Tibial nerve (tissue), 4 donors: Measurements from ENCODE around the gene AURKA. TPM values are rescaled to one million over a fixed set of nuclear protein-coding genes. Genes with fewer than 3 reads are reported as not detected.

Experiments
- DNase-seq, 2 donors: peaks; one replicate each; pipeline ENCODE4 v3.0.0-alpha.2; 2019; ENCODE audit warnings: low spot score in 2 of 2
- H3K27ac ChIP-seq, 4 donors: fragments of 200-600 bp; sonication (generic) in 3 of 4; one replicate each; pipeline ENCODE4 v1.5.1; 2017 to 2019; ENCODE audit warnings: mild to moderate bottlenecking in 1 of 4
- H3K27me3 ChIP-seq, 2 donors: fragments of 200-600 bp; sonication (generic) in 1 of 2; one replicate each; pipeline versions ENCODE4 v1.5.1 to v1.6.0; 2017 to 2019
- H3K36me3 ChIP-seq, 3 donors: fragments of 200-600 bp; sonication (generic); one replicate each; pipeline ENCODE4 v1.5.1; 2018 to 2019
- H3K4me1 ChIP-seq, 4 donors: fragments of 200-600 bp; sonication (generic) in 3 of 4; one replicate each; pipeline ENCODE4 v1.5.1; 2017 to 2019
- H3K4me3 ChIP-seq, 4 donors: fragments of 200-600 bp; sonication (generic) in 3 of 4; one replicate each; pipeline ENCODE4 v1.5.1; 2017 to 2019; ENCODE audit warnings: mild to moderate bottlenecking in 1 of 4, moderate library complexity in 1 of 4
- H3K9me3 ChIP-seq, 4 donors: fragments of 200-600 bp; sonication (generic) in 3 of 4; one replicate each; pipeline ENCODE4 v1.5.1; 2017 to 2019
- CTCF ChIP-seq, 5 experiments: fragments of 200-600 bp in 3 of 5; fragments of 450-650 bp in 2 of 5; sonication (generic) in 3 of 5; IDR thresholded peaks; one replicate each; pipeline ENCODE4 v1.5.1; 2016 to 2019; ENCODE audit warnings: antibody characterized with exemption in 5 of 5, mild to moderate bottlenecking in 3 of 5, moderate library complexity in 2 of 5
- EP300 ChIP-seq, 2 donors: sonication (generic); formaldehyde crosslinking; IDR thresholded peaks; one replicate each; pipeline ENCODE4 v1.6.1; 2017; ENCODE audit warnings: antibody characterized with exemption in 2 of 2, mild to moderate bottlenecking in 1 of 2
- POLR2A ChIP-seq, 2 donors: fragments of 450-650 bp; IDR thresholded peaks; one replicate each; pipeline ENCODE4 v1.6.1; 2017; ENCODE audit warnings: antibody characterized with exemption in 2 of 2, mild to moderate bottlenecking in 2 of 2, moderate library complexity in 2 of 2
- WGBS, 2 donors: methylation state at CpG; one replicate each; pipeline ENCODE4 v1.1.5; 2018; 5-methylcytosine and 5-hydroxymethylcytosine counted together
- total RNA-seq, 4 donors: library from RNA; depleted of rRNA; stranded (reverse); fragments of >200 nt; gene quantifications; one replicate each; pipeline ENCODE4 v1.1.0, GENCODE V29; 2016

Gene AURKA
- total RNA-seq, 4 donors from 2014 or later, result 0.42 to 4.3 (median 1.7) TPM

DNA sequence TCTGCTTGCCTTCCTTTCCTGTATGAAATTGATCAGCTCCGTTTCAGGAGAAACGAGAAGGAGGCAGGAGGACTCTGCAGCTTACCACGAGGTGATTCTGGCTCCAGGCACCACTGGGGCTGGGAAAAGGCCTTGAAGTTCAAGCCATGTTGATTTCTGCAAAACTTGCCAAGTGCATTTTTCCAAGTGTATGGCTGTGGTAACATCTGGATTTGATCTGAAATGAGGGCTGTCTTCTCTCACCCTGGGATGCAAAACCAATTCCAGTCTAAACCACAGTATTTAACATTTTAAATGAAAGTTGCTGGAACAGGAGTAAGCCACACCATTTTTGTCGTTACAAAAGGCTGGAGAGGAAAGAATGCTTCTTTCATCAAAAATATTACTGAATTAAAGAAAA, 69.3 kb downstream of the AURKA start:
- 28 to 41% methylated on average over 4 of the region's 4 CpGs for WGBS, 2 donors
- Histone ChIP-seq H3K9me3 (no peaks in the 10 kb centered on the region), H3K4me3 (no peak overlapping the region), H3K27me3 (no peaks in the 10 kb centered on the region), H3K27ac (no peak overlapping the region), H3K4me1 (peaks cover 0 to 13% (median 0%) of the 10 kb centered on the region in 4 donors), H3K36me3 (no peaks in the 10 kb centered on the region)
- no peak for TF ChIP-seq CTCF (IDR thresholded peaks at IDR 0.05)
- TF ChIP-seq EP300 (IDR thresholded peaks at IDR 0.05), result no peak
- no peak for TF ChIP-seq POLR2A (IDR thresholded peaks at IDR 0.05)
- DNase-seq, result no peak

Other genes with a start within 250 kb of the AURKA start
- gene MC3R, start 143.5 kb downstream of the AURKA start, total RNA-seq, result not detected
- gene FAM210B, start 33.2 kb downstream of the AURKA start, total RNA-seq, result 10 to 100 TPM; 36.8 to 56.6 (median 52.3) TPM
- 10 to 100 TPM; 17.6 to 25.9 (median 22.7) TPM for gene CSTF1, start 430 bp upstream of the AURKA start, total RNA-seq
- 1 to 10 TPM; 2.0 to 7.5 (median 3.6) TPM for gene CASS4, start 20.0 kb upstream of the AURKA start, total RNA-seq
- gene RTF2, start 76.4 kb upstream of the AURKA start, total RNA-seq, result 10 to 100 TPM; 54.3 to 74.1 (median 65.2) TPM
- gene FAM209A, start 132.5 kb upstream of the AURKA start, total RNA-seq, result not detected
- not detected for gene FAM209B, start 141.0 kb upstream of the AURKA start, total RNA-seq
- gene TFAP2C, start 237.1 kb upstream of the AURKA start, total RNA-seq, result 1 to 10 TPM in 2 of 4 donors, under 1 TPM in 2; 0.20 to 2.1 (median 0.96) TPM